Ovary (tissue), 3 donors: Measurements from ENCODE around the gene MDM4.

Experiments used
- CTCF ChIP-seq, 3 donors: fragments of 450-650 bp in 2 of 3; fragments of 200-600 bp in 1 of 3; IDR thresholded peaks; one replicate each; pipeline versions ENCODE4 v1.5.1 to v1.8.0; 2016 to 2022; ENCODE audit warnings: antibody characterized with exemption in 3 of 3, mild to moderate bottlenecking in 1 of 3
- EP300 ChIP-seq: sonication (generic); formaldehyde crosslinking; IDR thresholded peaks from one replicate; pipeline ENCODE4 v1.6.1; 2017; ENCODE audit warnings: antibody characterized with exemption
- POLR2A ChIP-seq: fragments of 450-650 bp; IDR thresholded peaks from one replicate; pipeline ENCODE4 v1.6.1; 2017; ENCODE audit warnings: antibody characterized with exemption, mild to moderate bottlenecking, moderate library complexity
- donor health status: DM: no; HTN: no; CAD: no.

GRCh38 chr1:204544321-204544720 is 28.1 kb downstream of the MDM4 start:
- TF ChIP-seq CTCF (IDR thresholded peaks at IDR 0.05), result no peak
- TF ChIP-seq POLR2A, result no peak
- no peak for TF ChIP-seq EP300
